ENCODE data around the gene CCL14. TPM values are rescaled to one million over a fixed set of nuclear protein-coding genes. Genes with fewer than 3 reads are reported as not detected.
A peak's percentile ranks its signal among the peaks of the same experiment; 100 is the strongest.

CCL14 gene
- total and polyA plus RNA-seq, 8 donors = 14.2 to 123 (median 87.0) TPM

- peaks cover 0 to 15% of the 10 kb centered on the region in 2 donors for H3K9me3 ChIP-seq
- H3K4me1 ChIP-seq = peaks cover 0 to 9% of the 10 kb centered on the region in 2 donors
- DNase-seq = no peak
- TF ChIP-seq CTCF (IDR thresholded peaks at IDR 0.05) = no peak
- no peak overlapping the region for H3K4me3 ChIP-seq
- H3K27me3 ChIP-seq = no peaks in the 10 kb centered on the region
- ATAC-seq = no peak
- H3K36me3 ChIP-seq = no peaks in the 10 kb centered on the region
- H3K27ac ChIP-seq = no peak overlapping the region
- intact Hi-C loops (cut with DNase I) = no loop called here
Measured at GRCh38 chr17:36014946-36015345, 28.4 kb upstream of the CCL14 start.

GRCh38 chr17:36011201-36011600 lies 24.7 kb upstream of the CCL14 start:
- H3K27me3 ChIP-seq = no peaks in the 10 kb centered on the region
- no peaks in the 10 kb centered on the region for H3K36me3 ChIP-seq
- no peaks in the 10 kb centered on the region for H3K4me1 ChIP-seq
- no peak overlapping the region for H3K4me3 ChIP-seq
- peaks cover 0 to 30% of the 10 kb centered on the region in 2 donors for H3K9me3 ChIP-seq
- H3K27ac ChIP-seq = no peak overlapping the region
- TF ChIP-seq CTCF (IDR thresholded peaks at IDR 0.05) = no peak
- DNase-seq (no peak), ATAC-seq (no peak)
- intact Hi-C loops (cut with DNase I) = no loop called here

GRCh38 chr17:36008998-36009665 lies 22.6 kb upstream of the CCL14 start:
- Histone ChIP-seq H3K4me3 (no peak overlapping the region), H3K27me3 (no peaks in the 10 kb centered on the region), H3K4me1 (no peaks in the 10 kb centered on the region), H3K9me3 (peaks cover 0 to 30% of the 10 kb centered on the region in 2 donors), H3K36me3 (no peaks in the 10 kb centered on the region), H3K27ac (no peak overlapping the region)
- intact Hi-C loops (cut with DNase I) = no loop called here
- ATAC-seq (no peak), DNase-seq (no peak)
- peak in 1 of 2 donors; percentile 11 for TF ChIP-seq CTCF (IDR thresholded peaks at IDR 0.05)

- H3K9me3 ChIP-seq = peaks cover 0 to 14% of the 10 kb centered on the region in 2 donors
- no peak overlapping the region for H3K27ac ChIP-seq
- H3K36me3 ChIP-seq = no peaks in the 10 kb centered on the region
- no peaks in the 10 kb centered on the region for H3K27me3 ChIP-seq
- no peak for TF ChIP-seq CTCF (IDR thresholded peaks at IDR 0.05)
- intact Hi-C loops (cut with DNase I) = no loop called here
- no peaks in the 10 kb centered on the region for H3K4me1 ChIP-seq
- H3K4me3 ChIP-seq = no peak overlapping the region
- DNase-seq = no peak
- ATAC-seq = no peak
Measured at GRCh38 chr17:36004594-36005108, 18.1 kb upstream of the CCL14 start.

GRCh38 chr17:36002631-36003030 lies 16.1 kb upstream of the CCL14 start:
- no peaks in the 10 kb centered on the region for H3K36me3 ChIP-seq
- no peaks in the 10 kb centered on the region for H3K27me3 ChIP-seq
- no peak overlapping the region for H3K4me3 ChIP-seq
- no peak for TF ChIP-seq CTCF (IDR thresholded peaks at IDR 0.05)
- no peak overlapping the region for H3K27ac ChIP-seq
- no peaks in the 10 kb centered on the region for H3K9me3 ChIP-seq
- DNase-seq (no peak), ATAC-seq (no peak)
- no peaks in the 10 kb centered on the region for H3K4me1 ChIP-seq
- intact Hi-C loops (cut with DNase I) = no loop called here

All from left lung (tissue), 10 donors.